Adrenal gland (tissue), 12 donors: ENCODE data around the gene KCNJ4. TPM values are rescaled to one million over a fixed set of nuclear protein-coding genes. Genes with fewer than 3 reads are reported as not detected.

Experiments used
- DNase-seq, 7 donors: peaks; one replicate each; pipeline ENCODE4 v3.0.0-alpha.2; 2019 to 2020
- H3K27ac ChIP-seq, 5 donors: fragments of 200-600 bp; sonication (generic) in 4 of 5; 1 replicate in 3 of 5; 2 replicates in 2 of 5; pipeline versions ENCODE4 v1.5.1 to v1.8.0; 2016 to 2020; ENCODE audit warnings: mild to moderate bottlenecking in 1 of 5
- H3K27me3 ChIP-seq: fragments of 200-600 bp; 2 replicates; pipeline ENCODE4 v1.8.0; 2021
- H3K36me3 ChIP-seq, 2 donors: fragments of 200-600 bp; replicated peaks in 1 of 2; 1 replicate in 1 of 2; 2 replicates in 1 of 2; pipeline versions ENCODE4 v1.5.1 to v1.8.0; 2018 to 2022
- H3K4me1 ChIP-seq, 2 donors: fragments of 200-600 bp; replicated peaks in 1 of 2; 1 replicate in 1 of 2; 2 replicates in 1 of 2; pipeline versions ENCODE4 v1.5.1 to v1.8.0; 2018 to 2021
- H3K4me3 ChIP-seq, 4 donors: fragments of 200-600 bp; sonication (generic) in 3 of 4; one replicate each; pipeline ENCODE4 v1.5.1; 2016 to 2018
- H3K9me3 ChIP-seq, 3 donors: fragments of 200-600 bp; sonication (generic) in 1 of 3; replicated peaks in 1 of 3; 1 replicate in 2 of 3; 2 replicates in 1 of 3; pipeline versions ENCODE4 v1.5.1 to v1.8.0; 2016 to 2021
- CTCF ChIP-seq, 6 experiments: fragments of 450-650 bp in 4 of 6; fragments of 200-600 bp in 2 of 6; sonication (generic) in 1 of 6; IDR thresholded peaks; 1 replicate in 5 of 6; 2 replicates in 1 of 6; pipeline versions ENCODE4 v1.5.1 to v1.8.0; 2016 to 2021; ENCODE audit warnings: antibody characterized with exemption in 6 of 6, mild to moderate bottlenecking in 2 of 6, moderate library complexity in 1 of 6
- POLR2A ChIP-seq, 2 donors: fragments of 450-650 bp; IDR thresholded peaks; one replicate each; pipeline ENCODE4 v1.6.1; 2017; ENCODE audit warnings: antibody characterized with exemption in 2 of 2, mild to moderate bottlenecking in 2 of 2, moderate library complexity in 1 of 2
- WGBS, 4 donors: extraction: QIAGEN DNeasy Blood & Tissue Kit in 2 of 4; methylation state at CpG; one replicate each; pipeline versions ENCODE4 v1.1.5 to v1.1.7; 2013 to 2017; 5-methylcytosine and 5-hydroxymethylcytosine counted together
- intact Hi-C, 2 donors: fragments of 100-400 bp; cut with DNase I; formaldehyde crosslinking; loops; one replicate each; pipeline versions ENCODE4 v1.14.1 to v1.15.0; 2022 to 2023
- polyA plus RNA-seq, 3 donors: library from polyadenylated mRNA; stranded (reverse); fragments of 200-250 nt in 2 of 3; fragments of 350-450 nt in 1 of 3; fragmentation: Illumina TruSeq in 1 of 3; extraction: RNeasy Lipid Tissue Mini Kit (QIAGEN cat#74804) in 1 of 3; gene quantifications; one replicate each; pipeline ENCODE4 v1.2.3, GENCODE V29; 2013 to 2014
- total RNA-seq, 9 donors: library from RNA; depleted of rRNA in 4 of 9; stranded (reverse); fragments of >200 nt in 4 of 9; fragments of 120-200 nt in 1 of 9; fragmentation: NEBNext Ultra II Directional in 1 of 9; extraction: Animal tissue kit (Norgen Biotek cat#: 25700) in 1 of 9; gene quantifications; one replicate each; pipeline versions ENCODE4 v1.1.0 to v1.2.4, GENCODE V29; 2013 to 2023
- donor health status: healthy with polysubstance abuse.
- donor health status: Bipolar disorder and iron deficiency.
- donor health status: DM: yes; HTN: yes; CAD: no.
- donor health status: DM: no; HTN: no; CAD: no.
- donor health status: DM: no; HTN: no; CAD: no.
- donor health status: DM: yes; HTN: yes; CAD: no.

KCNJ4 gene
- total and polyA plus RNA-seq, 12 donors: 0.07 to 0.56 (median 0.28) TPM; not detected in 5

DNA sequence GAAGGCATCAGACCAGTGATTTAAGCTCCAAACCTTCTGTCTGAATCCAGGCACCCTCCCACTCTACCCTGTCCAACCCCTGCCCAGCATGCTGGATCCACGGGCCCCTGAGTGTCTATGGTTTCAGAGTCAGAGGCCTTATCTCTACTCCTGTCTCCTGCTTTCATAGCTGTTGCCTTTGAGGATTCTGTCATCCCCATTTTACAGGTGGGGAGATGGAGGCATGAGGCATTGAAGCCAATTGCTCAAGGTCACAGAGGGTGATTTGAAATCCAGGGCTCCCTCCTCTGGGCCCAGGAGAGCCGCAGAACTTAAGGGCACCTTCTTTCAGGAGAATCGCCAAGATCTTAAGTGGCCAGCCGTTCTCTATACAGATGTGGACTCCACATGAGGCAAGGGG, 3.1 kb downstream of the KCNJ4 start:
- 70 to 84% (median 79%) methylated on average over 2 to 4 of the region's 4 CpGs for WGBS, 4 donors

DNA sequence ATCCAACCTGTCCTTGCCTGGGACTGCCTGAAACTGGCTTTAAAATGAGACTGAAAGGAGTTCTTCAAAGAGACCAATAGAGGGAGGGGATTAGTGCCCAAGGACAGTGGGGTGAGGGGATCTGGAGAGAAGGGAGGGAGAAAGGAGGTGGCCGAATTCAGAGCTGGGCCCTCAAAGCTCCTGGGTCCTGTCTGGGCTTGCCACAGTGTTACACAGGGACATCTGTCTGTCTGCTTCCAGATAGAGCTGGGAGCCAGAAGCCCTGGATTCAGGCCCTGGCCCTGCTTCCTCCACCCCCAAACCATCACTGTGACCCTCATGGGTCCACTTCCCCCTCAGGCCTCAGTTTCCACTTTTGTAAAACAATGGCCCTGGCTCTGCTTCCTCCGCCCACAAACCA, 3.6 kb downstream of the KCNJ4 start:
- intact Hi-C loops: no loop called here
- Histone ChIP-seq H3K36me3 (no peaks in the 10 kb centered on the region), H3K27ac (no peak overlapping the region), H3K27me3 (peaks cover 17% of the 10 kb centered on the region), H3K9me3 (no peaks in the 10 kb centered on the region), H3K4me3 (no peak overlapping the region), H3K4me1 (peaks cover 0 to 8% of the 10 kb centered on the region in 2 donors)
- no peak for DNase-seq
- no peak for TF ChIP-seq CTCF (IDR thresholded peaks at IDR 0.05)
- TF ChIP-seq POLR2A (IDR thresholded peaks at IDR 0.05): no peak
- 82 to 92% (median 88%) methylated on average over 2 of the region's 2 CpGs for WGBS, 4 donors

More for the DNA sequence above, 3.1 kb downstream of the KCNJ4 start:
- H3K27ac ChIP-seq: no peak overlapping the region
- peaks cover 20% of the 10 kb centered on the region for H3K27me3 ChIP-seq
- intact Hi-C loops: no loop called here
- H3K4me3 ChIP-seq: no peak overlapping the region
- H3K9me3 ChIP-seq: no peaks in the 10 kb centered on the region
- H3K4me1 ChIP-seq: peaks cover 0 to 8% of the 10 kb centered on the region in 2 donors
- no peaks in the 10 kb centered on the region for H3K36me3 ChIP-seq
- no peak for DNase-seq
- TF ChIP-seq CTCF (IDR thresholded peaks at IDR 0.05): no peak
- TF ChIP-seq POLR2A (IDR thresholded peaks at IDR 0.05): no peak

DNA sequence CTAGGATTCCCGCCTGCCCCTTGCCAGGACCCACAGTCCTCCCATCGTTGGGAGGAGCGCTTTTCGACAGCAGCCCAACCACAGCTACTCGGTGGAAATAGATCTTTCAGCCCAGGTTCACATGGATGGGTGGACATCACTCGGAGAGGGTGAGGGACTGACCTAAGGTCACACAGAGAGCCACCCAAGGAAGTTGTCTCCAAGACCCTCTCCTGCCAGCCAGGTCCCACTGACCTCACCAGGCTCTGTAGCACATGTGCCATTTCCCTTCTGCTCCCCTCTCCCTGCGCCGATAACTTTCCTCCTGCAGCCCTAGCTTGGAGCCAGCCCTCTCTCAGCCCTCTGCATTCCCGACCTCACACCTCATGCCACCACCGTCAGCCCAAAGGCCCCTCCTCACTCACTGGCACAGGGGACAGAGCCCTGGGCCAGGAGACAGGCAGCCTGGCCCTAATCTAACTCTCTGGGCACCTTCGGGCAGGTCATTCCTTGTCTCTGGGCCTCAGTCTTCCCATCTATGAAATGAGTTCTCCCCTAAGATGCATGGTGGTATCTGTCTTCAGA, 4.7 kb downstream of the KCNJ4 start:
- Histone ChIP-seq H3K27me3 (peaks cover 13% of the 10 kb centered on the region), H3K36me3 (no peaks in the 10 kb centered on the region), H3K27ac (no peak overlapping the region), H3K4me3 (no peak overlapping the region), H3K4me1 (peaks cover 0 to 5% of the 10 kb centered on the region in 2 donors), H3K9me3 (no peaks in the 10 kb centered on the region)
- TF ChIP-seq POLR2A (IDR thresholded peaks at IDR 0.05): no peak
- no peak for TF ChIP-seq CTCF (IDR thresholded peaks at IDR 0.05)
- intact Hi-C loops: no loop called here
- 52 to 71% (median 63%) methylated on average over 8 to 11 of the region's 11 CpGs for WGBS, 4 donors
- DNase-seq: no peak

GRCh38 chr22:38449776-38450175, 5.2 kb downstream of the KCNJ4 start:
- no peak for DNase-seq
- WGBS, 4 donors: 64 to 82% (median 77%) methylated on average over 18 of the region's 18 CpGs
- peaks cover 0 to 4% of the 10 kb centered on the region in 2 donors for H3K4me1 ChIP-seq
- peaks cover 11% of the 10 kb centered on the region for H3K27me3 ChIP-seq
- no peak overlapping the region for H3K4me3 ChIP-seq
- intact Hi-C loops: no loop called here
- no peak overlapping the region for H3K27ac ChIP-seq
- no peaks in the 10 kb centered on the region for H3K9me3 ChIP-seq
- no peak for TF ChIP-seq CTCF (IDR thresholded peaks at IDR 0.05)
- no peak for TF ChIP-seq POLR2A (IDR thresholded peaks at IDR 0.05)
- H3K36me3 ChIP-seq: no peaks in the 10 kb centered on the region
